HG02678 (cell line): Measurements from ENCODE around the gene DDX46.
"Not testable (repeated sequence)": the region's sequence is repeated elsewhere in the genome, so short reads cannot be mapped to it uniquely, and the experiment has no call there.

Experiments
- ATAC-seq: cut with Tn5 transposase; IDR thresholded peaks from one replicate; pipeline ENCODE4 v1.9.1; 2021; ENCODE audit warnings: mild to moderate bottlenecking, moderate library complexity; ENCODE audit not compliant: unreplicated experiment

DDX46 gene

GRCh38 chr5:134844252-134844651, 85.7 kb downstream of the DDX46 start:
- ATAC-seq, result no peak

- ATAC-seq, result no peak
These were observed 86.8 kb downstream of the DDX46 start for GRCh38 chr5:134845335-134845851.

GRCh38 chr5:134845852-134846640, 87.5 kb downstream of the DDX46 start, which contains the start of gene C5orf24:
Gene C5orf24, plus strand, starts transcription at chr5:134845968. Its CDS starts 8,933 bp downstream, at chr5:134854901.
- ATAC-seq, result peak; percentile 94

GRCh38 chr5:134846641-134846960, 88.0 kb downstream of the DDX46 start:
- ATAC-seq, result no peak

- ATAC-seq, result not testable (repeated sequence)
These were observed 90.9 kb downstream of the DDX46 start for GRCh38 chr5:134849434-134849933.

- ATAC-seq, result no peak
These were observed 92.8 kb downstream of the DDX46 start for GRCh38 chr5:134851307-134851923.

GRCh38 chr5:134856465-134856864, 97.9 kb downstream of the DDX46 start:
- ATAC-seq, result not testable (repeated sequence)

GRCh38 chr5:134857401-134857800, 98.8 kb downstream of the DDX46 start:
- ATAC-seq, result no peak

- no peak for ATAC-seq
These were observed 106.1 kb downstream of the DDX46 start for GRCh38 chr5:134864707-134865106.

- ATAC-seq, result no peak
These were observed 114.9 kb downstream of the DDX46 start for GRCh38 chr5:134873494-134873893.

- ATAC-seq, result peak; percentile 80
These were observed 115.6 kb downstream of the DDX46 start, which contains the start of gene TXNDC15 for GRCh38 chr5:134873987-134874830. Gene TXNDC15, plus strand, starts transcription at chr5:134874371. Its CDS starts 57 bp downstream, at chr5:134874428.

GRCh38 chr5:134874831-134875655, 116.5 kb downstream of the DDX46 start:
- ATAC-seq, result peak; percentile 34

GRCh38 chr5:134877159-134877558, 118.6 kb downstream of the DDX46 start:
- ATAC-seq, result peak; percentile 33

GRCh38 chr5:134878403-134878802, 119.8 kb downstream of the DDX46 start:
- ATAC-seq, result no peak

GRCh38 chr5:134879456-134879855, 120.9 kb downstream of the DDX46 start:
- no peak for ATAC-seq
